Measurements from ENCODE around the gene RIPOR2.
"Not testable (repeated sequence)": the region's sequence is repeated elsewhere in the genome, so short reads cannot be mapped to it uniquely, and the experiment has no call there.

Gene RIPOR2

GRCh38 chr6:24797596-24798216 is 138.1 kb downstream of the RIPOR2 start:
- no peak for DNase-seq

DNA sequence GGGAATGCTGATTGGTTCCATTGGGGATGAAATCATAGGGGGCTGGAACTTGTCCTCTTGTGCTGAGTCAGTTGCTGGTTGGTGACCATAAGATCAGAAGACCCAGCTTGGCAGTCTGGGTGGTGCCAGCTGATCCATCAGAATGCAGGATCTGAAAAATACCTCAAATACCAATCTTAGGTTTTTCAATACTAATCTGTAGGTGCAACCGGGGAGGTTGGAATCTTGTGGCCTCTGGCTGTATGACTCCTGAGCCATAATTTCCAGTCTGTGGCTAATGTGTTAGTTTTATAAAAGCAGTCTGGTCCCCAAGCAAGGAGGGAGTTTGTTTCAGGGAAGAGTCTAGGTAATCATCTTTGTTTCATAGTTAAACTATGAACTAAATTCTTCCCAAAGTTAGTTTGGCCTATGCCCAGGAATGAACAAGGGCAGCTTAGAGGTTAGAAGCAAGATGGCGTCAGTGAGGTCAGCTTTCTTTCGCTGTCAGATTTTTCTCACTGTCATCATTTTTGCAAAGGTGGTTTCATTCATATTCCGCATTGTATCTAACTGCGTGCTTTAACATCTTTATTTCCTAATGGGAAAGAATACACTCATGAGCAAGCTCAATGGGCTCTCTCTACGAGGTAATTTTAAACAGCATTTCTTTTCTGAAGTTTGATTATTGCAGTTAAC is 139.0 kb downstream of the RIPOR2 start:
- no peak for DNase-seq

- no peak for DNase-seq
These were observed 140.7 kb downstream of the RIPOR2 start for GRCh38 chr6:24795106-24795505.

- DNase-seq = no peak
These were observed 147.6 kb downstream of the RIPOR2 start for GRCh38 chr6:24788031-24788665.

GRCh38 chr6:24780206-24780605 is 155.6 kb downstream of the RIPOR2 start:
- no peak for DNase-seq

- DNase-seq = no peak
These were observed 156.2 kb downstream of the RIPOR2 start for GRCh38 chr6:24779416-24780016.

DNA sequence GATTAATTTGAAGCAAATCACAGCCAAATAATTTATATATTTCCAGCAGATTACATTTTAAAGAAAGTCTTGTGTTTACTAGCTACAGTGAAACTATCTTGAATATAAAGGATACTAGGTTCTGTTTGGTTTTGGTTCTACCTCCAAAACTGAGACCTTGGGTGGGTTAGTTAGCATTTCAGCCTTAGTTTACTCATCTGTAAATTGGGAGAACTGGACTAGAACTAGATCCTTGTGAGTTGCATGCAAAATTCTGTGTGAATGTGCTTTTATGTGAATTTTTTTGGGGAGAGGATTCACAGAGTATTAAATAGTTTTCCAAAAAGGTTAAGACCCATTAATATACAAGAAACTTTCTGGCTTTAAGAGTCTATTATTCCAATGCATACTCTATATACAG is 156.9 kb downstream of the RIPOR2 start:
- DNase-seq = no peak

- DNase-seq = no peak
These were observed 157.6 kb downstream of the RIPOR2 start for GRCh38 chr6:24778121-24778520.

DNA sequence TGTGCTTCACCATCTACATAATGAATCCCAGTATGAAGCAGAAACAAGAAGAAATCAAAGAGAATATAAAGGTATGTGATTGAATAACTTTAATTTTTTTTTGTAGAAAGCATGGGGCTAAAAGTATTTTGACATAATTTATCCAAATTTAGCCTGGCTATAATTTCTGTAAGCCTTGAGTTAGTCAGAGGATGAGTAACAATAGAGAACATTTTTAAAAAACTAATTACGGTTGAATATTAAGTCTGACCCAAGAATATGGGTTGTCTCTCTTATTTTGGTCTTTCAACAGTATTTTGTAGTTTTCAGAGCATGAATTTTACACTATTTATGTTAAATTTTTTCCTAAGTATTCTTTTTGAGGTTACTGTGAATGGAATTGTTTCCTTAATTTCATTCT is 158.5 kb downstream of the RIPOR2 start:
- DNase-seq = no peak

DNA sequence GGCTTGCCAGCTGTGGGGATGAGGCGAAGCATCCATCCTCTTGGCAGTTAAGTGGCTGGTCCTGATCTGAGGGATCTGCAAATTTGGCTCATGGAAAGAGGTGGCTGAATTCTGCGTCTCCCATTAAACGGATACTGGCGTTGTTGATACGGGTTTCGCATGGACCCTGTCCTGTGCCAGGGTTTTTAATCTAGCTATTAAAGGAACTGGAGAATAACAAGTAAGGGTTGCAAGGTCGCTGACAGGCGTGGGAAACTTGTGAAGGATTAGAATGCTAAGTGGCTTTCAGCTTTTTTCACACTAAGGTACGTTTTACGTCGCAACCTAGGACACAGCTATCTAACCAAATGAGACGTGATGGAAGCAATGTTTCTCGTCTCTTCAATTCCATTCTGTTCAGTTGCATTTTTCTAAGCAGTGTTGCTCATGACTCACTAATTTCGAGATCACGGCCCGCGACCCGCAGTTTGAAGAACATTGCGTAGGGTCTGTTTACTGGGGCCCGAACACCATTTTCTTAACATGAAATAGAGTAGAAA is 160.2 kb downstream of the RIPOR2 start:
- DNase-seq = no peak

DNA sequence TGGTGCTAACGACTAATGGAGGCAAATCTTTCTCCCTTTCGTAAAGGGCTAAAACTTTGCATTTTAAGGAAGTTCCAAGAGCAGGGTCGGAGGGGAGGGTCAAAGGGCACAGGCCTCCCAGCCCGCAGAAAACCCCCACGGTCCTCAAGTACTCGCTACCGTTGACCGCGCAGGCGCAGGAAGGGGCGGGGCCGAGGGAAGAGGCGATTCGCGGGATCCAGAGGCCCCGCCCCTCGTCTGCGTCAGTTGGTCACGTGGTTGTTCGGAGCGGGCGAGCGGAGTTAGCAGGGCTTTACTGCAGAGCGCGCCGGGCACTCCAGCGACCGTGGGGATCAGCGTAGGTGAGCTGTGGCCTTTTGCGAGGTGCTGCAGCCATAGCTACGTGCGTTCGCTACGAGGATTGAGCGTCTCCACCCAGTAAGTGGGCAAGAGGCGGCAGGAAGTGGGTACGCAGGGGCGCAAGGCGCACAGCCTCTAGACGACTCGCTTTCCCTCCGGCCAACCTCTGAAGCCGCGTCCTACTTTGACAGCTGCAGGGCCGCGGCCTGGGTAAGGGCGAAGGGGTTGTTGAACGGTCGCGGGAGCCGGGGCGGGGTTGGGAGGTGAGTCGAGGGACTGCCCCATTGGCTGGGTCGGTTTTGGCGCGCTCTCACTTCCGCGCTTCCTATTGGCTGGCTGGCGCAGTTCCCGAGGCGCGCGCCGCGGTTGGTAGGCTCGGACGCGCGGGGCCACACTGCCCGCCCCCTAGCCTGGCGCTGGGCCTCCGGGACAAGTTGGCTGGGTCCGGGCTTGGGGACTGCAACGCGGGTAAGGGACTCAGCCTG is 160.9 kb downstream of the RIPOR2 start, which contains the start of gene GMNN:
TSS of gene GMNN (plus strand) at position 242 of the 824 bp plus-strand sequence. CDS start 2,310 bp downstream, outside the sequence.
- peak; percentile 95 for DNase-seq

- no peak for DNase-seq
These were observed 167.4 kb downstream of the RIPOR2 start for GRCh38 chr6:24768361-24768760.

DNA sequence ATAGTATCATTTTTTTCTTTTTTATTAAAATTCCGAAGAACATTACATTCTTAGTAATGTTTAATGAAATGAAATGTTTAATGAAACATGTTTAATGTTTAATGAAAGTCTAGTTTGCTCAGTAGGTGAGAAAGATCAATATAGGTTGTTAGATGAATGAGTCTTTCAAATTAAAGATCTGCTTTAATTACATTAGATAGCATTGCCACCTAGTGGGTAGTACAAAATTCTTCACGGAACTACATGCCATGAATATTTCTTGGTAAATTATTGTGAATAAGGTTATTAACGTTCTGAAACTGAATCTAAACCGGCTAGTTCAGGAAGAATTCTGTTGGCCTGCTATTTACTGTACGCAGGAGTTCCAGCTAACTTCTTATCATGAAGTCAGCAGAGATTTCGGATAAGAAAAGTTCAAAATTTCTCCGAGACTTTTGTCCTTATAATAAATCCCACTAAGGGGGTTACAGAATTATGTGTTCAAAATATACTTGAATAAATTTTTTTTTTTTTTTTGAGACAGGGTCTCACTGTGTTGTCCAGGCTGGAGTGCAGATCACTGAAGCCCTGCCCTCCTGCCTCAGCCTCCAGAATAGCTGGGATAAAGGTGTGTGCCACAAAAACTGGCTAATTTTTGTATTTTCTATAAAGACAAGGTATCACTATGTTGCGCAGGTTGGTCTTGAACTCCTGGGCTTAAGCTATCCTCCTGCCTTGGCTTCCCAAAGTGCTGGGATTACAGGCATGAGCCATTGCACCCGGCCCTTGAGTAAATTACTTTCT is 168.9 kb downstream of the RIPOR2 start:
- DNase-seq = no peak

- DNase-seq = not testable (repeated sequence)
These were observed 169.8 kb downstream of the RIPOR2 start for GRCh38 chr6:24765968-24766367.

DNA sequence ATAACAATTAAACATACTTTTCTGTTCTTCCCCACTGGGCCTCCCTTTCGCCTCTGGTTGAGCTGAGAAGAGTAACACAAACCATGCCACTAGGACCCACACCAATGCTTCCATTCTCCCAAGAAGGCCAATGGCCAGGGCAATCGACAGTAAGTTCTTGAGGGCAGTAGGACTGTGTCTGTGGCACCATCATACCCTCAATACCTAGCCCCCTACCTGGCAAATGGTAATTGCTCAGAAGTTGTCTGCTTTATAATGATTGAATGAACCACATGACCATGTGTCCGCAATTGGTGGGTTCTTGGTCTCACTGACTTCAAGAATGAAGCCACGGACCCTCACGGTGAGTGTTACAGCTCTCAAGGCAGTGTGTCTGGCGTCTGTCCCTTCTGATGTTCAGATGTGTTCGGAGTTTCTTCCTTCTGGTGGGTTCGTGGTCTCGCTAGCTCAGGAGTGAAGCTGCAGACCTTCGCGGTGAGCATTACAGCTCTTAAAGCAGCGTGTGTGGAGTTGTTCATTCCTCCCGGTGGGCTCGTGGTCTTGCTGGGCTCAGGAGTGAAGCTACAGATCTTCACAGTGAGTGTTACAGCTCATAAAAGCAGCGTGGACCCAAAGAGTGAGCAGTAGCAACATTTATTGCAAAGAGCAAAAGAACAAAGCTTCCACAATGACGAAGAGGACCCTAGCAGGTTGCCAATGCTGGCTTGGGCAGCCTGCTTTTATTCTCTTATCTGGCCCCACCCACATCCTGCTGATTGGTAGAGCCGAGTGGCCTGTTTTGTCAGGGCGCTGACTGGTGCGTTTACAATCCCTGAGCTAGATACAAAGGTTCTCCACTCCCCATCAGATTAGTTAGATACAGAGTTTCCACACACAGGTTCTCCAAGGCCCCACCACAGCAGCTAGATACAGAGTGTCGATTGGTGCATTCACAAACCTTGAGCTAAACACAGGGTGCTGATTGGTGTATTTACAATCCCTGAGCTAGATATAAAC is 170.6 kb downstream of the RIPOR2 start:
- not testable (repeated sequence) for DNase-seq

DNA sequence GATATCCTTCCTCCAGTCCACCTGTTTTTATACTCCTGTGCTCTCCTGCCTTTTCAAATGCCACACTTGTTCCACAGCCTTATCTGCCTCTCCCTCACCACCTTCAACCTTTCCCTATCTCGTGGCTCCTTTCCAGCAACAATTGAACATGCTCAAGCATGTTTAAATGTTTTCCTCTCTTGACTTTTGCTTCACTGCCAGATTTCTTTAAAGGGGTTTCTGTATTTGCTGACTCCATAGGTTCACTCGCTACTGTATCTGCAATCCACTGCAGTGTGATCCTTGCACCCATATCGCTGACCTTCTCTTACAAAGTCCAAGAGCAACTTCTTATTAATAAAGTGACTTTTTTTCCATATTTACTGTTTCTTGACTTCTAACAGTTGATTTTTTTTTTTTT is 172.2 kb downstream of the RIPOR2 start:
- no peak for DNase-seq

DNA sequence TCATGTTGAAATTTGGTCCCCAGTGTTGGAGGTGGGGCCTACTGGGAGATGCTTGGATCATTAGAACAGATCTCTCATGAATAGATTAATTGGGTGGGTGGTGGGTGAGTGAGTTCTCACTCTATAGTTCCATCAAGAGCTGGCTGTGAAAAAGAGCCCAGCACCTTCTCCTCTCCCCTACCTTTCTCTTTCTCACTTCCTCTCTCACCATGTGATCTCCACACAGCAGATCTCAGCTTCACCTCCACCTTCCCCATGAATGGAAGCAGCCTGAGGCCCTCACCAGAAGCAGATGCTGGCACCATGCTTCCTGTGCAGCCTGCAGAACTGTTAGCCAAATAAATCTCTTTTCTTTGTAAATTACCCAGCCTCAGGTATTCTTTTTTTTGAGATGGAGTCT is 173.9 kb downstream of the RIPOR2 start:
- no peak for DNase-seq

GRCh38 chr6:24761193-24761835 is 174.4 kb downstream of the RIPOR2 start:
- no peak for DNase-seq

DNA sequence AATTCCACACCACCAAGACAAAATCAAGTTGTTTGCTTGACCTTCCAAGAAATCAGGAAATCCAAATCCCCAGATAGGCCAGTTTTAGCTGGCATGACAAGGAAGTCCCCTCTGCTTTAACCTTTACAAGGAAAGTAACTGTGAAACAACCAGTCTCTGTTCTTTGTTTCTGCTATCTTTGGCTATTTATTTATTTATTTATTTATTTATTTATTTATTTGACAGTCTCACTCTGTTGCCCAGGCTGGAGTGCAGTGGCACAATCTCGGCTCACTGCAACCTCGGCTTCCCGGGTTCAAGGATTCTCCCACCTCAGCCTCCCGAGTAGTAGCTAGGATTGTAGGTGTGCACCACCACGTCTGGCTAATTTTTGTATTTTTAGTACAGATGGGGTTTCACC is 175.6 kb downstream of the RIPOR2 start:
- no peak for DNase-seq

DNA sequence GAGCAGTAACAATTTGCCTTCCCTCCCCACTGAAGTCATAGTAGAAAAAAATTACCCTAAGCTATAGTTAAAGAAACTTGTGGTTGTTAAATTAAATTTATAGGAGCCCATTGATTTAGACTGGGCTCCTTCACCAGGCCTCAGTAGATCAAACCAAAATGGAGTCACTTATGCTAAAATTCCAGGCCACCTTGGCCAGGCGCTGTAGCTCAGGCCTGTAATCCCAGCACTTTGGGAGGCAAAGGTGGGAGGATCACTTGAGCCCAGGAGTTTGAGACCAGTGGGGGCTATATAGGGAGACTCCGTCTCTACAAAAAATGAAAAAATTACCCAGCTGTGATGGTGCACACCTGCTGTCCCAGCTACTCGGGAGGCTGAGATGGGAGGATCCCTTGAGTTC is 176.0 kb downstream of the RIPOR2 start:
- DNase-seq = no peak
